ENCODE data around the gene PHF21A. TPM values are rescaled to one million over a fixed set of nuclear protein-coding genes. Genes with fewer than 3 reads are reported as not detected.

PHF21A gene
- total and polyA plus RNA-seq, 2 of the 13 experiments (the other 11 are each of a cell fraction or from before 2014, with no cell fraction given) = 4.1 to 34.6 TPM

- TF ChIP-seq MYC (CRISPR knock-in tag; IDR thresholded peaks at IDR 0.05; ENCODE audit: borderline replicate concordance) (no peak), HNRNPK (IDR thresholded peaks at IDR 0.05; ENCODE audit: low read depth, low read length, poor library complexity, severe bottlenecking) (no peak), MEIS1 (CRISPR knock-in tag; IDR thresholded peaks at IDR 0.05; ENCODE audit: borderline replicate concordance) (no peak), PHF5A (CRISPR knock-in tag; IDR thresholded peaks at IDR 0.05; ENCODE audit: low read depth, unreplicated experiment) (peak; percentile 52), CENPBD1 (CRISPR knock-in tag; IDR thresholded peaks at IDR 0.05; ENCODE audit: borderline replicate concordance, low read depth) (no peak), ZNF652 (CRISPR knock-in tag; IDR thresholded peaks at IDR 0.05; ENCODE audit: borderline replicate concordance, low read depth) (no peak), ZNF253 (CRISPR knock-in tag; IDR thresholded peaks at IDR 0.05; ENCODE audit: borderline replicate concordance) (no peak), ZBTB14 (CRISPR knock-in tag; IDR thresholded peaks at IDR 0.05) (no peak), KDM6A (CRISPR knock-in tag; IDR thresholded peaks at IDR 0.05; ENCODE audit: low read depth) (no peak), PCBP1 (IDR thresholded peaks at IDR 0.05; ENCODE audit: borderline replicate concordance, low read depth, low read length) (no peak), SYNCRIP (IDR thresholded peaks at IDR 0.05; ENCODE audit: insufficient read depth, low read depth, low read length) (no peak), ZNF747 (CRISPR knock-in tag; IDR thresholded peaks at IDR 0.05; ENCODE audit: borderline replicate concordance) (no peak), ZNF740 (CRISPR knock-in tag; IDR thresholded peaks at IDR 0.05) (no peak), MZF1 (CRISPR knock-in tag; IDR thresholded peaks at IDR 0.05; ENCODE audit: borderline replicate concordance) (no peak), RBAK (CRISPR knock-in tag; IDR thresholded peaks at IDR 0.05) (no peak), RFX1 (IDR thresholded peaks at IDR 0.05) (no peak), ZNF407 (CRISPR knock-in tag; IDR thresholded peaks at IDR 0.05; ENCODE audit: not compliant biosample characterization) (no peak), ZSCAN31 (CRISPR knock-in tag; IDR thresholded peaks at IDR 0.05; ENCODE audit: low read depth) (no peak), NR2F1 (CRISPR knock-in tag; IDR thresholded peaks at IDR 0.05) (no peak)
Measured at GRCh38 chr11:45964911-45965389, 156.3 kb downstream of the PHF21A start (continued).
